Cardiac muscle cell (in vitro differentiated cells and primary cell): ENCODE measurements around the gene CDC42EP2. TPM values are rescaled to one million over a fixed set of nuclear protein-coding genes. Genes with fewer than 3 reads are reported as not detected.

Experiments
- DNase-seq, 2 donors: peaks; one replicate each; pipeline versions ENCODE4 v3.0.0 to v3.0.0-alpha.2; 2010 to 2017; ENCODE audit warnings: low read depth in 1 of 2, low spot score in 1 of 2
- H3K27ac ChIP-seq: fragments of 200-600 bp; sonication (generic); 2 replicates; pipeline ENCODE4 v1.5.1; 2016
- H3K27me3 ChIP-seq: fragments of 200-600 bp; sonication (generic); 2 replicates; pipeline ENCODE4 v1.6.0; 2016; ENCODE audit warnings: control low read depth
- H3K36me3 ChIP-seq: fragments of 200-600 bp; sonication (generic); 2 replicates; pipeline ENCODE4 v1.5.1; 2016; ENCODE audit warnings: control low read depth
- H3K4me1 ChIP-seq: fragments of 200-600 bp; sonication (generic); 2 replicates; pipeline ENCODE4 v1.8.1; 2017; ENCODE audit warnings: low read depth, mild to moderate bottlenecking, mixed run types
- H3K4me3 ChIP-seq: fragments of 200-600 bp; sonication (generic); 2 replicates; pipeline ENCODE4 v1.5.1; 2016; ENCODE audit warnings: mild to moderate bottlenecking
- H3K9me3 ChIP-seq: fragments of 200-600 bp; sonication (generic); 2 replicates; pipeline ENCODE4 v1.5.1; 2017; ENCODE audit warnings: low read depth, mild to moderate bottlenecking, control low read depth
- polyA plus RNA-seq: library from polyadenylated mRNA; unstranded; fragments of >200 nt; fragmentation: Nextera tagmentation; extraction: Ambion mirVana; gene quantifications from 2 replicates; pipeline ENCODE4 v1.2.1, GENCODE V29; 2016
- total RNA-seq: library from RNA; depleted of rRNA; stranded (reverse); fragments of >200 nt; gene quantifications from 2 replicates; pipeline ENCODE4 v1.2.3, GENCODE V29; 2016
- TF ChIP-seq, protein P1 (sequence below): IDR thresholded peaks from 2 replicates; pipeline ENCODE4 v1.5.1; 2012; ENCODE audit warnings: low read depth, mild to moderate bottlenecking, low read length

CDC42EP2 gene
- total and polyA plus RNA-seq, 2 experiments from 2014 or later: 0.26 to 1.1 TPM

DNA sequence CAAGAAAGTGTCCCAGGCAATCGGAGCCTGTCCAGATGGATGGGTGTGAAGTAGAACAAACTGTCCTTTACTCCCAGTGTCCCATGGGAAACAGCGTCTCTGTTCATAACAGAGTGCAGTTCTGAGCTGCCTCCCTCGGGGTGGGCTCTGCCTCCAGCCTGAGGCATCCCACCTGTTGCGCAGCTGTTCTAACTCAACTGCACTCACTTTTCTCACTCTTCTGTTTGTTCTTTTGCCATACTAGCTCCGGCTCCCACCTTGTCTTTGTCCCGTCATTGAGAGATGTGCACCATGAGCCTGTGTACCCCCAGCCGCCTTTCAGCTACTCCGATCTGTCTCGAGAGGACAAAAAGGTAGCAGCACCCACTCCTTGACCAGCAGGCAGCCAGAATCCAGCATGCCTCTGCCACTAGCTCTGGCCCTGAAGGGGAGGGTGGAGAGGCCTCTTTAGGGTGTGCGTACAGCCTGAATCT lies 20.7 kb upstream of the CDC42EP2 start:
- peaks cover 37% of the 10 kb centered on the region for H3K4me1 ChIP-seq
- H3K27ac ChIP-seq: no peak overlapping the region
- TF ChIP-seq, protein P1, sequence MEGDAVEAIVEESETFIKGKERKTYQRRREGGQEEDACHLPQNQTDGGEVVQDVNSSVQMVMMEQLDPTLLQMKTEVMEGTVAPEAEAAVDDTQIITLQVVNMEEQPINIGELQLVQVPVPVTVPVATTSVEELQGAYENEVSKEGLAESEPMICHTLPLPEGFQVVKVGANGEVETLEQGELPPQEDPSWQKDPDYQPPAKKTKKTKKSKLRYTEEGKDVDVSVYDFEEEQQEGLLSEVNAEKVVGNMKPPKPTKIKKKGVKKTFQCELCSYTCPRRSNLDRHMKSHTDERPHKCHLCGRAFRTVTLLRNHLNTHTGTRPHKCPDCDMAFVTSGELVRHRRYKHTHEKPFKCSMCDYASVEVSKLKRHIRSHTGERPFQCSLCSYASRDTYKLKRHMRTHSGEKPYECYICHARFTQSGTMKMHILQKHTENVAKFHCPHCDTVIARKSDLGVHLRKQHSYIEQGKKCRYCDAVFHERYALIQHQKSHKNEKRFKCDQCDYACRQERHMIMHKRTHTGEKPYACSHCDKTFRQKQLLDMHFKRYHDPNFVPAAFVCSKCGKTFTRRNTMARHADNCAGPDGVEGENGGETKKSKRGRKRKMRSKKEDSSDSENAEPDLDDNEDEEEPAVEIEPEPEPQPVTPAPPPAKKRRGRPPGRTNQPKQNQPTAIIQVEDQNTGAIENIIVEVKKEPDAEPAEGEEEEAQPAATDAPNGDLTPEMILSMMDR: no peak
- no peaks in the 10 kb centered on the region for H3K9me3 ChIP-seq
- H3K4me3 ChIP-seq: no peak overlapping the region
- DNase-seq: no peak
- peaks cover 12% of the 10 kb centered on the region for H3K36me3 ChIP-seq
- no peaks in the 10 kb centered on the region for H3K27me3 ChIP-seq

DNA sequence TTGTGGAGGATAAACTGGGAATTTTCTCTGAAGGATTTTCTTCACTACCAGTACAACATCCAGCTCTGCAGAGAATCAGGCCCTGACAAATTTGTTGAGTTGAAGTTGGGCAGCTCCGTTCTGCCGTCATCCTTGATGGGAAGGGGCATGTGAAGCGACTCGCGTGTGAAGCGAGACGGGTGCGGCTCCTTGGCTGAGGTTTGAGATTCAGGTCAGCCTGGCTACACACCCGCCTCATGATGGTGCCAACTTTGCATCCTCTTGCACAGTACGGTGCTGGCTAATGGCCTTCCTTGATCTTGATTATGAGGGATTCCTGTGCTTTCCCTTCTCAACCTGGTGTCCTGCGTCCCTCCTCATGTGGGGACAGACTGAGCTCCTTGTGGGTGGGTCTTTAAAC lies 19.7 kb upstream of the CDC42EP2 start:
- Histone ChIP-seq H3K9me3 (no peaks in the 10 kb centered on the region), H3K27me3 (no peaks in the 10 kb centered on the region), H3K4me3 (no peak overlapping the region), H3K36me3 (peaks cover 8% of the 10 kb centered on the region), H3K4me1 (peaks cover 37% of the 10 kb centered on the region), H3K27ac (no peak overlapping the region)
- TF ChIP-seq, protein P1: no peak
- no peak for DNase-seq

DNA sequence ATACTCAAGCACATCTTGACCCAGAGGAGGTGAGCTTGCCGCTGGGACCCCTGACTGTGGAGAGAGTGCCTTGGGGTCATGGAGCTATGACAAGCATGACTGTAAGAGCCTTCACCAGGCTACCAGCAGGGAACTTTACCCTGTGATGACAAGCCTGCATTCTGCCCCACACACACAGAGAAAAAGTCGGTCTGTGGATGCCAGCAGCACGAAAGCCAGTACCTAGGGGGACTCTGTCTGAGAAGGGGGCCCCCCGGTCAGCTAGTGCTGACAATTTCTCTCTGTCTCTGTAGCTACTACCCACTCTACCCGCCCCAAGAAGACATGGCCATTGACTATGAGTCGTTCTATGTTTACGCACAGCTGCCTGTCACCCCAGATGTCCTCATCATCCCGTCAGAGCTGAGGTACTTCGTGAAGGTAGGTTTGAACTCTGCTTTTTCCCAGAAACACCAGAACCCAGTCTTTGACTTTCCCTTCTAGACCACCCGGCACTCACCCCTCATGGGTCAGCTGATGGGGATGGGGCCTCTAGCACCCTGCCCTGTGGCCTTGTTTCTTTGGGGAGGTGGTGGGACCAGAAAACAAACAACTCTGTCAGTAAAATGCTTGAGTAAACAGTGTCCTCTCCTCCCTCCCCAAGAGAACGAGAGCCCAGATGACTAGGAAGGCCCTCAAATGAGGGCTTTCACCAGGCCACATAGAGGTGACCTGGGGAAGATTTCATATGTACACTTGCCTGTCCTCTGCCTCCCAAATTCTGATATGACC lies 18.9 kb upstream of the CDC42EP2 start:
- TF ChIP-seq, protein P1: no peak
- H3K36me3 ChIP-seq: peaks cover 8% of the 10 kb centered on the region
- no peak overlapping the region for H3K4me3 ChIP-seq
- peaks cover 31% of the 10 kb centered on the region for H3K4me1 ChIP-seq
- H3K9me3 ChIP-seq: no peaks in the 10 kb centered on the region
- H3K27me3 ChIP-seq: no peaks in the 10 kb centered on the region
- H3K27ac ChIP-seq: no peak overlapping the region
- no peak for DNase-seq

DNA sequence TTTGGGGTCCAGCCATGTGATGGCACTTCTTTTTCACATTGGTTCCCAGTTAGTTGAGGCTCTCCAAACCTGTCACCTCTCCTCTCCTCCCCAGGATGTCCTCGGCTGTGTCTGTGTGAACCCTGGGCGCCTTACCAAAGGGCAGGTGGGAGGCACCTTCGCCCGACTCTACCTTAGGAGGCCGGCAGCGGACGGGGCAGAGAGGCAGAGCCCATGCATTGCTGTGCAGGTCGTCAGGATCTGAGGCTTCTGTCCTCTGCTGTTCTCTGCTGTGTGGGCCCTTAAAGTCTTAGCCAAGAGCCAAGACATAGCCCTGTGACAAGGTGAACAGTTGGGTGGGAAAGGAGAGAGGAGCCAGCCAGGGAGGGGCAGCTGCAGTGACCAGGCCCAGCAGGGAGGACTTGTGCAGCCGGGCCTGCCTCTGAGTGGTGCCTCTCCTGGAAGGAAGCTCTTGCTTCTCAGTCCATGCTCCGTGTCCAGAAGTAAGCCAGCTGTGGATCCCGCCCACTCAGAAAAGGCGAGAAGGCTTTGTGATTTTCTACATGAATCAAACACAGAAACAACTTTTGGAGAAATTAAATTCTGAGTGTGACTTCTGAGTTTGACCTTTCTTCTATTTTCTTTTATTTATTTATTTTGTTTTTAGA lies 17.5 kb upstream of the CDC42EP2 start:
- H3K4me3 ChIP-seq: no peak overlapping the region
- TF ChIP-seq, protein P1: no peak
- H3K4me1 ChIP-seq: peaks cover 26% of the 10 kb centered on the region
- DNase-seq: no peak
- H3K27me3 ChIP-seq: no peaks in the 10 kb centered on the region
- H3K36me3 ChIP-seq: peaks cover 8% of the 10 kb centered on the region
- no peaks in the 10 kb centered on the region for H3K9me3 ChIP-seq
- no peak overlapping the region for H3K27ac ChIP-seq

DNA sequence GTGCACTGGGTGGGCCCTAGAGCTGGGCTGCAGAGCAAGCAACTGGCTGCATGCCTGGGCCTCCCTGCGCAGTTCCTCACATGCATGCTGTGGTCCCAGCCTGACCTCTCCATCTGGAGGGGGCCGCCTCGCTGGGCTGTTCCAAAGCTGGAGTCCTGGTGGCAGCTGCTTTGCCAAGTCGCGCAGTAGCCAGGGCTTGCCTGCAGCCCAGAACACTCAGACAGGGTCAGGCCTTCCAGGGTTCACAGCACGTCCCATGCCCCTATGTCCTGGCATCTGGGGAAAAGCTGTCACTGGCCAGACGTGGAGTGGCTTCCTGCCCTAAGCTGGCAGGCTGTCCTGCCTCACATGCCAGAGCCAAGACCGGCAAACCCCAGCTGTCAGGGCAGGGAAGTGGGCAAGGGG lies 16.5 kb upstream of the CDC42EP2 start:
- Histone ChIP-seq H3K4me1 (peaks cover 20% of the 10 kb centered on the region), H3K27me3 (no peaks in the 10 kb centered on the region), H3K27ac (no peak overlapping the region), H3K4me3 (no peak overlapping the region), H3K9me3 (no peaks in the 10 kb centered on the region), H3K36me3 (peaks cover 8% of the 10 kb centered on the region)
- TF ChIP-seq, protein P1: no peak
- peak in 1 of 2 donors; percentile 76 for DNase-seq
